HepG2 (cell line): ENCODE measurements around the gene TCTA. TPM values are rescaled to one million over a fixed set of nuclear protein-coding genes. Genes with fewer than 3 reads are reported as not detected.

Experiments used
- AFF4 ChIP-seq: sonication (generic); formaldehyde crosslinking; IDR thresholded peaks from 2 replicates; pipeline ENCODE4 v1.4.0; 2020; ENCODE audit warnings: missing genetic modification reagents
- ATF3 ChIP-seq: sonication (generic); formaldehyde crosslinking; IDR thresholded peaks from 2 replicates; pipeline ENCODE4 v1.4.0; 2020; ENCODE audit warnings: missing genetic modification reagents
- ATF7-NPFF ChIP-seq: sonication (generic); formaldehyde crosslinking; IDR thresholded peaks from 2 replicates; pipeline ENCODE4 v1.8.1; 2023; ENCODE audit warnings: mild to moderate bottlenecking, low read depth, missing genetic modification reagents, moderate library complexity
- HNRNPUL1 ChIP-seq: fragments of 200-400 bp; formaldehyde crosslinking; IDR thresholded peaks from 2 replicates; pipeline ENCODE4 v1.6.1; 2017; ENCODE audit warnings: low read depth, mild to moderate bottlenecking, low read length, moderate library complexity
- MED13 ChIP-seq: sonication (generic); formaldehyde crosslinking; IDR thresholded peaks from 2 replicates; pipeline ENCODE4 v1.5.0; 2020; ENCODE audit warnings: missing genetic modification reagents
- PHB2 ChIP-seq: fragments of 450-650 bp; IDR thresholded peaks from 2 replicates; pipeline ENCODE4 v1.6.1; 2018; ENCODE audit not compliant: partially characterized antibody
- POLR2AphosphoS5 ChIP-seq: IDR thresholded peaks from 2 replicates; pipeline ENCODE4 v1.6.1; 2012; ENCODE audit warnings: low read depth, low read length
- RXRA ChIP-seq: sonication (generic); formaldehyde crosslinking; IDR thresholded peaks from 2 replicates; pipeline ENCODE4 v1.5.1; 2020; ENCODE audit warnings: missing genetic modification reagents
- STAG1 ChIP-seq: sonication (generic); formaldehyde crosslinking; IDR thresholded peaks from 2 replicates; pipeline ENCODE4 v1.4.0; 2020; ENCODE audit warnings: missing genetic modification reagents
- TEAD3 ChIP-seq: optimal IDR thresholded peaks from 2 replicates; pipeline ENCODE3; 2016; ENCODE audit warnings: borderline replicate concordance
- ZBTB39 ChIP-seq: sonication (generic); formaldehyde crosslinking; IDR thresholded peaks from 2 replicates; pipeline ENCODE4 v1.5.0; 2020; ENCODE audit warnings: missing genetic modification reagents
- ZFP41 ChIP-seq: sonication (generic); formaldehyde crosslinking; IDR thresholded peaks from 2 replicates; pipeline ENCODE4 v1.4.0; 2020; ENCODE audit warnings: mild to moderate bottlenecking, missing genetic modification reagents, borderline replicate concordance
- ZNF3 ChIP-seq: IDR thresholded peaks from 2 replicates; pipeline ENCODE4 v1.7.0; 2017; ENCODE audit warnings: inconsistent platforms
- ZNF44 ChIP-seq: sonication (generic); formaldehyde crosslinking; IDR thresholded peaks from 2 replicates; pipeline ENCODE4 v1.5.1; 2020; ENCODE audit warnings: mild to moderate bottlenecking, missing genetic modification reagents
- ZNF513 ChIP-seq: sonication (generic); formaldehyde crosslinking; conservative IDR thresholded peaks from 2 replicates; pipeline ENCODE4 v1.5.0; 2020; ENCODE audit warnings: missing genetic modification reagents
- ZNF639 ChIP-seq: conservative IDR thresholded peaks from 2 replicates; pipeline ENCODE4 v1.6.1; 2018; ENCODE audit warnings: missing genetic modification reagents
- ZNF782 ChIP-seq: sonication (generic); formaldehyde crosslinking; IDR thresholded peaks from 2 replicates; pipeline ENCODE4 v1.4.0; 2020; ENCODE audit warnings: missing genetic modification reagents, mild to moderate bottlenecking, borderline replicate concordance
- ZNF790 ChIP-seq: sonication (generic); formaldehyde crosslinking; IDR thresholded peaks from 2 replicates; pipeline ENCODE4 v1.8.0; 2022; ENCODE audit warnings: missing genetic modification reagents, mild to moderate bottlenecking, borderline replicate concordance
- ZNF891 ChIP-seq: sonication (generic); formaldehyde crosslinking; IDR thresholded peaks from 2 replicates; pipeline ENCODE4 v1.5.0; 2020; ENCODE audit warnings: mild to moderate bottlenecking, missing genetic modification reagents
- polyA plus RNA-seq, 8 experiments: library from polyadenylated mRNA; depleted of rRNA in 3 of 8; stranded (reverse) in 7 of 8; unstranded in 1 of 8; fragments of >200 nt; fragmentation: Illumina TruSeq in 4 of 8; extraction: Trizol in 4 of 8; gene quantifications; 2 replicates each; pipeline versions ENCODE4 v1.2.1 to v1.2.3, GENCODE V29; 2011 to 2016; ENCODE audit warnings: low read depth in 4 of 8, missing spikeins in 1 of 8, mixed read lengths in 1 of 8; ENCODE audit not compliant: insufficient read depth in 1 of 8
- total RNA-seq, 5 experiments: library from RNA; depleted of rRNA; stranded (reverse); fragments of >200 nt; fragmentation: Illumina TruSeq; extraction: Trizol; gene quantifications; 2 replicates each; pipeline ENCODE4 v1.2.3, GENCODE V29; 2016; ENCODE audit warnings: low read depth in 1 of 5

The TCTA gene
- total and polyA plus RNA-seq, 2 of the 13 experiments (the other 11 are each of a cell fraction or from before 2014, with no cell fraction given): 8.3 to 13.2 TPM

GRCh38 chr3:49465270-49466034 is 53.2 kb downstream of the TCTA start (continued):
- TF ChIP-seq ZNF3 (CRISPR knock-in tag): no peak
- no peak for TF ChIP-seq TEAD3 (CRISPR knock-in tag)
- no peak for TF ChIP-seq ZFP41 (CRISPR knock-in tag)
- TF ChIP-seq STAG1 (CRISPR knock-in tag): no peak
- peak; percentile 45 for TF ChIP-seq RXRA (CRISPR knock-in tag)
- no peak for TF ChIP-seq HNRNPUL1
- no peak for TF ChIP-seq ZNF782
- TF ChIP-seq ZBTB39 (CRISPR knock-in tag): no peak
- TF ChIP-seq ZNF44 (CRISPR knock-in tag): no peak
- TF ChIP-seq ZNF513 (CRISPR knock-in tag): no peak
- TF ChIP-seq AFF4 (CRISPR knock-in tag): no peak
- no peak; the same call in 1 of the 2 replicates for TF ChIP-seq ZNF639 (CRISPR knock-in tag)
- no peak for TF ChIP-seq MED13 (CRISPR knock-in tag)
- TF ChIP-seq ATF3 (CRISPR knock-in tag): no peak
- TF ChIP-seq ZNF790: no peak
- no peak for TF ChIP-seq ZNF891
- TF ChIP-seq ATF7-NPFF (CRISPR knock-in tag): no peak
- no peak for TF ChIP-seq PHB2
- TF ChIP-seq POLR2AphosphoS5: no peak
